DND-41 (cell line): ENCODE measurements around the gene SPDEF.

Experiments
- EZH2 ChIP-seq: IDR thresholded peaks from 3 replicates; pipeline ENCODE4 v1.6.1; 2012; ENCODE audit warnings: borderline replicate concordance, low read depth, mild to moderate bottlenecking, moderate library complexity, low read length, inconsistent platforms; ENCODE audit not compliant: severe bottlenecking
- TF ChIP-seq, protein P1 (sequence below): IDR thresholded peaks from 2 replicates; pipeline ENCODE4 v1.5.1; 2012; ENCODE audit warnings: borderline replicate concordance, low read length, moderate library complexity, mild to moderate bottlenecking; ENCODE audit not compliant: poor library complexity, severe bottlenecking; ENCODE audit errors: extremely low read depth

DNA sequence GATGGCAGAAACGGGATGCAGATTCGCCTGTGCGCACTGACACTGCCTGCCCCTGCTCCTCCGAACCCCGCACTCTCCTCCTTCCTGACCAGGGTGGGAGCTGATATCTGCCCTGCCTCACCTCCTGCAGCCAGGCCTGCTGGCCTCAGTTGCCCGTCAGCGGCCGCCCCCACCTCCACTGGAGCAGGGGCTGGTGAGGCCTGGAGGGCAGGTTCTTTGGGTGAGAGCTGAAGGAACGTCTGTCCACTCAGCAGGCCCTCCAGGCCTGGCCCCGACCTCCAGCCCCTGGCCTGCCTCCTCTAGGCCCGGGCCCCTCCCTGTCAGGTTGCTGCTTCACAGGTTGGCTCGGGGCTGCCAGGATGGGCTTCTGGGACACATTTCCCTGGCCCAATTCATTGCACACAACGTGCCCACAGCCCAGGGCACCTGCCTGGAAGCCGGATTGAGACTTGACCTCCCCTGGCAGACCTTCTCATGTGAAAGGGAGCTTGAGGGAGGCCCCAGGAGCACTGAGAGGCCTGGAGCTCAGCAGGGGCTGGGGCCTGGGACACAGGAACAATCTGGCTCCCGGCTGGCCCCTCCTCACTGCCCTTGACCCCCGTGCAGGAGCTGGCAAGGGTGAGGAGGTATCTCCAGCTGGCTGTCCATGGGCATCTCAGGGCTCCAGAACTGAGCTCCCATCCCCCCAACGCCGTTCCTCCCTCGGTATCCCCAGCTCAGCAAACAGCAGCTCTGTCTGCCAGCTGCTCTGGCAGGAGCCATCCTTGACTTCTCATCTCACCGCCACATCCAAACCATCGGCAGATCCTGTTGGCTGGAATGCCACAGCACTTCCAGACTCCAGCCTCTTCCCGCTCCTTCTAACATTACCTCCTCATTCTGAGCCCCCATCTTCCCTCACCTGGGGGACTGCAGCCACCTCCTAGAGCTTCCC is 39.5 kb downstream of the SPDEF start:
- TF ChIP-seq EZH2: no peak
- TF ChIP-seq, protein P1, sequence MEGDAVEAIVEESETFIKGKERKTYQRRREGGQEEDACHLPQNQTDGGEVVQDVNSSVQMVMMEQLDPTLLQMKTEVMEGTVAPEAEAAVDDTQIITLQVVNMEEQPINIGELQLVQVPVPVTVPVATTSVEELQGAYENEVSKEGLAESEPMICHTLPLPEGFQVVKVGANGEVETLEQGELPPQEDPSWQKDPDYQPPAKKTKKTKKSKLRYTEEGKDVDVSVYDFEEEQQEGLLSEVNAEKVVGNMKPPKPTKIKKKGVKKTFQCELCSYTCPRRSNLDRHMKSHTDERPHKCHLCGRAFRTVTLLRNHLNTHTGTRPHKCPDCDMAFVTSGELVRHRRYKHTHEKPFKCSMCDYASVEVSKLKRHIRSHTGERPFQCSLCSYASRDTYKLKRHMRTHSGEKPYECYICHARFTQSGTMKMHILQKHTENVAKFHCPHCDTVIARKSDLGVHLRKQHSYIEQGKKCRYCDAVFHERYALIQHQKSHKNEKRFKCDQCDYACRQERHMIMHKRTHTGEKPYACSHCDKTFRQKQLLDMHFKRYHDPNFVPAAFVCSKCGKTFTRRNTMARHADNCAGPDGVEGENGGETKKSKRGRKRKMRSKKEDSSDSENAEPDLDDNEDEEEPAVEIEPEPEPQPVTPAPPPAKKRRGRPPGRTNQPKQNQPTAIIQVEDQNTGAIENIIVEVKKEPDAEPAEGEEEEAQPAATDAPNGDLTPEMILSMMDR: no peak
